ENCODE data around the gene KRTAP1-4.

- no peak for TF ChIP-seq CTCF (IDR thresholded peaks at IDR 0.05; ENCODE audit: extremely low read depth in 1 of 2, insufficient read depth in 1 of 2, low read depth in 1 of 2, low read length in 2 of 2)
- TF ChIP-seq MAX (IDR thresholded peaks at IDR 0.05; ENCODE audit: insufficient read depth, insufficient read length), result no peak
- no peak for TF ChIP-seq FOS (IDR thresholded peaks at IDR 0.05; ENCODE audit: borderline replicate concordance, insufficient read depth, low read length)
- no peak for TF ChIP-seq EZH2 (IDR thresholded peaks at IDR 0.05; ENCODE audit: borderline replicate concordance, low read depth, low read length, severe bottlenecking)
- no peak for TF ChIP-seq POLR2AphosphoS5 (IDR thresholded peaks at IDR 0.05; ENCODE audit: insufficient read depth, low read depth, low read length)
- TF ChIP-seq POLR2A (IDR thresholded peaks at IDR 0.05; ENCODE audit: low read depth, low read length), result no peak
Measured at GRCh38 chr17:41002814-41003213, 27.2 kb downstream of the KRTAP1-4 start.

Measured in endothelial cell of umbilical vein (primary cell).